Gastrocnemius medialis (tissue), 4 donors: ENCODE data around the gene KERA. TPM values are rescaled to one million over a fixed set of nuclear protein-coding genes. Genes with fewer than 3 reads are reported as not detected.

Experiments used
- ATAC-seq, 2 donors: fragments of 150-250 bp; one replicate each; pipeline ENCODE4 v1.9.1; 2016
- DNase-seq, 2 donors: peaks; one replicate each; pipeline ENCODE4 v3.0.0-alpha.2; 2019
- H3K27ac ChIP-seq, 4 donors: fragments of 200-600 bp; sonication (generic); 1 replicate in 1 of 4; 2 replicates in 3 of 4; pipeline ENCODE4 v1.5.1; 2016 to 2018; ENCODE audit warnings: mild to moderate bottlenecking in 2 of 4, moderate library complexity in 1 of 4
- H3K27me3 ChIP-seq, 3 donors: fragments of 200-600 bp; sonication (generic) in 2 of 3; 1 replicate in 1 of 3; 2 replicates in 2 of 3; pipeline versions ENCODE4 v1.5.1 to v1.6.0; 2016 to 2019; ENCODE audit warnings: mild to moderate bottlenecking in 1 of 3, moderate library complexity in 1 of 3
- H3K36me3 ChIP-seq, 2 donors: fragments of 200-600 bp; sonication (generic) in 1 of 2; one replicate each; pipeline ENCODE4 v1.5.1; 2017 to 2018
- H3K4me1 ChIP-seq, 2 donors: fragments of 200-600 bp; sonication (generic) in 1 of 2; one replicate each; pipeline ENCODE4 v1.5.1; 2016 to 2017; ENCODE audit warnings: mild to moderate bottlenecking in 2 of 2
- H3K4me3 ChIP-seq, 4 donors: fragments of 200-600 bp; sonication (generic) in 3 of 4; 1 replicate in 1 of 4; 2 replicates in 3 of 4; pipeline ENCODE4 v1.5.1; 2016 to 2019; ENCODE audit warnings: mild to moderate bottlenecking in 2 of 4
- H3K9me3 ChIP-seq, 3 donors: fragments of 200-600 bp; sonication (generic) in 2 of 3; 1 replicate in 1 of 3; 2 replicates in 2 of 3; pipeline ENCODE4 v1.5.1; 2016 to 2019
- POLR2A ChIP-seq, 2 donors: fragments of 450-650 bp; IDR thresholded peaks; one replicate each; pipeline ENCODE4 v1.6.1; 2017; ENCODE audit warnings: antibody characterized with exemption in 2 of 2, mild to moderate bottlenecking in 2 of 2, moderate library complexity in 2 of 2
- in situ Hi-C, 4 donors: fragments of 200-750 bp; cut with MboI; loops; one replicate each; pipeline versions ENCODE4 v1.15.0 to v1.8.0; 2017; ENCODE audit warnings: low sequenced_read_pairs in 4 of 4
- intact Hi-C: fragments of 100-400 bp; cut with DNase I; formaldehyde crosslinking; loops from one replicate; pipeline ENCODE4 v1.15.1; 2023; ENCODE audit warnings: low total_unique reads
- total RNA-seq, 4 donors: library from RNA; depleted of rRNA; stranded (reverse); fragments of >200 nt; gene quantifications; one replicate each; pipeline versions ENCODE4 v1.1.0 to v1.2.3, GENCODE V29; 2016
- TF ChIP-seq, protein P1 (sequence below), 5 experiments: fragments of 450-650 bp in 3 of 5; fragments of 200-600 bp in 2 of 5; sonication (generic) in 2 of 5; IDR thresholded peaks in 4 of 5; conservative IDR thresholded peaks in 1 of 5; 1 replicate in 4 of 5; 2 replicates in 1 of 5; pipeline ENCODE4 v1.5.1; 2016 to 2019; ENCODE audit warnings: antibody characterized with exemption in 5 of 5, mild to moderate bottlenecking in 3 of 5, moderate library complexity in 3 of 5

The KERA gene, protein sequence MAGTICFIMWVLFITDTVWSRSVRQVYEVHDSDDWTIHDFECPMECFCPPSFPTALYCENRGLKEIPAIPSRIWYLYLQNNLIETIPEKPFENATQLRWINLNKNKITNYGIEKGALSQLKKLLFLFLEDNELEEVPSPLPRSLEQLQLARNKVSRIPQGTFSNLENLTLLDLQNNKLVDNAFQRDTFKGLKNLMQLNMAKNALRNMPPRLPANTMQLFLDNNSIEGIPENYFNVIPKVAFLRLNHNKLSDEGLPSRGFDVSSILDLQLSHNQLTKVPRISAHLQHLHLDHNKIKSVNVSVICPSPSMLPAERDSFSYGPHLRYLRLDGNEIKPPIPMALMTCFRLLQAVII
- under 1 TPM in 1 of 4 donors, not detected in 3; 0.73 TPM for total RNA-seq

DNA sequence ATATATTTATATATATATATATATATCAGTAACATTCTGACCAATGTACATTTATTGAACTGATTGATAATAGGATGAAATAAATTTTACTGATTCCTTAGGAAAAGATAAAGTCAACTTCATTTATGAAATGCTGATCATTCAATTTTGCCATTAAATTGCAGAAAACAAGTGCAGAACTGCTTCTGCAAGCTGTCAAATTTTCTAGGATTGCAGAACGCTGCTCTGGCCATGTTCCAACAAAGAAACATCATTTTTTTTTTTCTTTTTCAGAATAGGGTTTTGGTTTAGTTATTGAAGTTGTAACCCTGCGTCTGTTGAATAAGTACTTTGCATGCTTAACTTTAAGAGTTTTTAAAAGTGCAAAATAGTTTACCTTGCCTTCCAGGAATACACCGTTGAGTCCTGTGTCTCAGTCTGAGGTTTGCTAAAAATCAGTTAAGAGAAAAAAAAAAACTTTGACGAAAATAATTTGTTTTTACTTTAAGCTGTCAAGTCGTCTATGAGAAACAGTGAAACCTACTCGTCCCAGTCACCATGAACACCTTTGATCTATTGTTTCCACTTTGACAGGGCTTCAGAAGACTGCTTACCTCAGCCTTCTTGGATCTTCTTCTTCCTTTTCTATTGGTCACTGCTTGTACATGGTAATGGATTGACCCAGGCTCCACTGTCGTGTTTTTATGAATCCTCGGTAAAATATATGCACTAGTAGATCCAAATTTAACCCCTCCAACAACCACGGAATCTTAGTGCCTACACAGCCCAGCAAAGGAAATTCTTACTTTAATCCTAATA, at the start of gene KERA:
TSS of gene KERA (minus strand) at position 657 of the 798 bp plus-strand sequence. CDS start 1,743 bp downstream, outside the sequence.
- Histone ChIP-seq H3K27me3 (no peaks in the 10 kb centered on the region), H3K4me1 (no peaks in the 10 kb centered on the region), H3K36me3 (no peaks in the 10 kb centered on the region), H3K9me3 (no peaks in the 10 kb centered on the region), H3K4me3 (no peak within 1 kb of the TSS), H3K27ac (no peak within 1 kb of the TSS)
- DNase-seq: no peak
- in situ Hi-C loops (no loop called here), intact Hi-C loops (no loop called here)
- TF ChIP-seq POLR2A (IDR thresholded peaks at IDR 0.05): no peak
- TF ChIP-seq, protein P1, sequence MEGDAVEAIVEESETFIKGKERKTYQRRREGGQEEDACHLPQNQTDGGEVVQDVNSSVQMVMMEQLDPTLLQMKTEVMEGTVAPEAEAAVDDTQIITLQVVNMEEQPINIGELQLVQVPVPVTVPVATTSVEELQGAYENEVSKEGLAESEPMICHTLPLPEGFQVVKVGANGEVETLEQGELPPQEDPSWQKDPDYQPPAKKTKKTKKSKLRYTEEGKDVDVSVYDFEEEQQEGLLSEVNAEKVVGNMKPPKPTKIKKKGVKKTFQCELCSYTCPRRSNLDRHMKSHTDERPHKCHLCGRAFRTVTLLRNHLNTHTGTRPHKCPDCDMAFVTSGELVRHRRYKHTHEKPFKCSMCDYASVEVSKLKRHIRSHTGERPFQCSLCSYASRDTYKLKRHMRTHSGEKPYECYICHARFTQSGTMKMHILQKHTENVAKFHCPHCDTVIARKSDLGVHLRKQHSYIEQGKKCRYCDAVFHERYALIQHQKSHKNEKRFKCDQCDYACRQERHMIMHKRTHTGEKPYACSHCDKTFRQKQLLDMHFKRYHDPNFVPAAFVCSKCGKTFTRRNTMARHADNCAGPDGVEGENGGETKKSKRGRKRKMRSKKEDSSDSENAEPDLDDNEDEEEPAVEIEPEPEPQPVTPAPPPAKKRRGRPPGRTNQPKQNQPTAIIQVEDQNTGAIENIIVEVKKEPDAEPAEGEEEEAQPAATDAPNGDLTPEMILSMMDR (IDR thresholded peaks at IDR 0.05 in 4 of 5, conservative IDR thresholded peaks at IDR 0.05 in 1 of 5): no peak
- ATAC-seq: no peak

DNA sequence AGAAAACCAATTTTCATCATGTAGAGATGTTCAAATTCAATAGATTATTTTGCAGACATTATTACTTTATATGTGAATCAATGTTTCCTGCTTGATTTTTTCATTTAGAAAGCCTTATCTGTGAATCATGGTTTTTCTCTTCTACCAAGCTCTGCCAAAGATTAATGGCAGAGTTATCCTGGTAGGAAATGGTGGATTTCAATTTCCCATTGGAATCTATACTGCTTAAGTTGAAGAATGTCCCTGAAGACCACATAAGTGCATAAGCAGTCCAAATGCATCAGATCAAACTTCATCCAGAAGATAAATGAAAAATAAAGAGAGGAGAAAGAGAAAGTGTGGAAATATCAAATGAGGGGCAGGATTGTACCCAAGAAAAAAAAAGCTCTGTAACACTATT, 48.5 kb upstream of the KERA start:
- Histone ChIP-seq H3K9me3 (no peaks in the 10 kb centered on the region), H3K36me3 (no peaks in the 10 kb centered on the region), H3K4me3 (no peak overlapping the region), H3K4me1 (no peaks in the 10 kb centered on the region), H3K27ac (no peak overlapping the region), H3K27me3 (no peaks in the 10 kb centered on the region)
- DNase-seq (no peak), ATAC-seq (no peak)
- TF ChIP-seq, protein P1 (IDR thresholded peaks at IDR 0.05 in 4 of 5, conservative IDR thresholded peaks at IDR 0.05 in 1 of 5): no peak
- no peak for TF ChIP-seq POLR2A (IDR thresholded peaks at IDR 0.05)
- in situ Hi-C loops (no loop called here), intact Hi-C loops (no loop called here)

DNA sequence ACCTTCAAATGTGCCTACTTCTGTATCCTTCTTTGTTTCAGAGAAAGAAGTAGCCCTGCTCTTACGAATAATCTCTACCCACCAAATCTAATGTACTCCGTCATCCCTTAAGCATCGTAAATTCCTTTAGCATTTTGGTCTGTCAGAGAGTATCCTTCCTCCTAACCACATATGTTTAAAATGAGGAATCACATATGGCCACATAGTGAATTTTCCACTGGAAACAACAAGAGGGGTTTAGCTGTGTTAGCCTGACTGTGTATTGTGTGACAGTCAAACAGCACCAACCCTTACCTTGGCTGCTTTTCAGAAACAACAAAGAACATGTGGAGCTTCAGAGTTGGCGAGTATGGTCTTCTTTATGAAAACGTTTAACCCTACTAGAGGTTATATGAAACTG, 48.0 kb upstream of the KERA start:
- no peaks in the 10 kb centered on the region for H3K4me1 ChIP-seq
- H3K4me3 ChIP-seq: no peak overlapping the region
- ATAC-seq (no peak), DNase-seq (no peak)
- in situ Hi-C loops: no loop called here
- TF ChIP-seq, protein P1 (IDR thresholded peaks at IDR 0.05 in 4 of 5, conservative IDR thresholded peaks at IDR 0.05 in 1 of 5): no peak
- no peak for TF ChIP-seq POLR2A (IDR thresholded peaks at IDR 0.05)
- intact Hi-C loops: no loop called here
- H3K9me3 ChIP-seq: no peaks in the 10 kb centered on the region
- H3K27ac ChIP-seq: no peak overlapping the region
- no peaks in the 10 kb centered on the region for H3K27me3 ChIP-seq
- no peaks in the 10 kb centered on the region for H3K36me3 ChIP-seq

DNA sequence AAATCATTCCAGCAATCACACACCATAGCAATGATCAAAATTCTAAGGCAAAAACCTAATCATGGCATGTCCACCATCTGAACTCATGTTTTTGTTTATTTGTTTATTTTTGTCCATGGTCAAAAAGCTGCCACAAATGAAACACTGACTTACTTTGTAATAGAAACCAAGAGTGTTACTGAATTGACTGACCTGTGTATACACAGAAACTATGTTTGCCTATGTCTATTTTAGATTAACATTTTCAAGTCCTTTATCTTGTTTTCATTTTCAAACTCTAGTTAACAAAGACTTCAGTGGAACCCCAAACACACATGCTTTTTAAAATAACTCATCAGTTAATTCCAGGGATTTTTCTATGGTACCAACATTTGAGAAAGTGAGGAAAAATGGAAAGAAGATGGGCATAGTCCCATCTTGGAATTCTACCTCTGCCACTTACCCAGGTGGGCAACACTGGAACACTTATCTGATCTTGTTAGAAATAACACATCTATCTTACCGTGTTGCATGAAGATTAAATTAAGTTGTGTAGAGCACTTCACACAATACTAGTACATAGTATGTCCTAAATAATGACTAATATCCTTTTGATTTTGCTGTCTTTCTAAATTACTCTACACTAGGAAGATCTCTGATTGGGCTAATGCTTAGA, 47.1 kb upstream of the KERA start:
- Histone ChIP-seq H3K27ac (no peak overlapping the region), H3K36me3 (no peaks in the 10 kb centered on the region), H3K27me3 (no peaks in the 10 kb centered on the region), H3K4me1 (no peaks in the 10 kb centered on the region), H3K4me3 (no peak overlapping the region), H3K9me3 (no peaks in the 10 kb centered on the region)
- ATAC-seq: no peak
- intact Hi-C loops (no loop called here), in situ Hi-C loops (no loop called here)
- TF ChIP-seq, protein P1 (IDR thresholded peaks at IDR 0.05 in 4 of 5, conservative IDR thresholded peaks at IDR 0.05 in 1 of 5): no peak
- TF ChIP-seq POLR2A (IDR thresholded peaks at IDR 0.05): no peak
- DNase-seq: no peak
